COLO668 (cell line): ENCODE data around the gene BAG3.
"Not testable (repeated sequence)": the region's sequence is repeated elsewhere in the genome, so short reads cannot be mapped to it uniquely, and the experiment has no call there.

ENCODE experiments used
- DNase-seq: peaks from one replicate; lab custom pipeline; 2025; ENCODE audit not compliant: unreplicated experiment; lab: John Stamatoyannopoulos, UW

BAG3 gene

GRCh38 chr10:119689016-119689580 is 37.9 kb downstream of the BAG3 start:
- DNase-seq, result no peak

GRCh38 chr10:119691726-119692125 is 40.5 kb downstream of the BAG3 start:
- DNase-seq, result no peak

- no peak for DNase-seq
These were observed 42.2 kb downstream of the BAG3 start for GRCh38 chr10:119693262-119693957.

GRCh38 chr10:119694608-119695007 is 43.4 kb downstream of the BAG3 start:
- no peak for DNase-seq

- no peak for DNase-seq
These were observed 49.3 kb downstream of the BAG3 start for GRCh38 chr10:119700321-119700954.

GRCh38 chr10:119701861-119702260 is 50.7 kb downstream of the BAG3 start:
- DNase-seq, result no peak

GRCh38 chr10:119702583-119702982 is 51.4 kb downstream of the BAG3 start:
- no peak for DNase-seq

GRCh38 chr10:119703903-119704508 is 52.8 kb downstream of the BAG3 start:
- no peak for DNase-seq

- DNase-seq, result no peak
These were observed 54.3 kb downstream of the BAG3 start for GRCh38 chr10:119705434-119705831.

- DNase-seq, result no peak
These were observed 55.5 kb downstream of the BAG3 start for GRCh38 chr10:119706521-119707278.

- not testable (repeated sequence) for DNase-seq
These were observed 56.2 kb downstream of the BAG3 start for GRCh38 chr10:119707331-119707730.

- DNase-seq, result not testable (repeated sequence)
These were observed 59.8 kb downstream of the BAG3 start for GRCh38 chr10:119710935-119711334.

GRCh38 chr10:119713744-119714483 is 62.7 kb downstream of the BAG3 start:
- DNase-seq, result no peak

- no peak for DNase-seq
These were observed 63.3 kb downstream of the BAG3 start for GRCh38 chr10:119714484-119714816.

- no peak for DNase-seq
These were observed 64.7 kb downstream of the BAG3 start for GRCh38 chr10:119715628-119716505.

GRCh38 chr10:119723161-119723560 is 72.0 kb downstream of the BAG3 start:
- DNase-seq, result no peak

- DNase-seq, result no peak
These were observed 72.4 kb downstream of the BAG3 start for GRCh38 chr10:119723624-119724023.

GRCh38 chr10:119724593-119725516 is 73.7 kb downstream of the BAG3 start:
- peak; percentile 44 for DNase-seq

GRCh38 chr10:119725517-119725827 is 74.3 kb downstream of the BAG3 start:
- no peak for DNase-seq
